Duodenal mucosa (tissue), 2 donors: ENCODE data around the gene TEX2.
A peak's percentile ranks its signal among the peaks of the same experiment; 100 is the strongest.

Source experiments
- H3K27ac ChIP-seq: one replicate; pipeline ENCODE4 v1.7.0; 2013; ENCODE audit warnings: low read depth, low read length
- H3K27me3 ChIP-seq, 2 donors: one replicate each; pipeline ENCODE4 v1.7.0; 2013; ENCODE audit warnings: low read length in 2 of 2, control low read depth in 1 of 2; ENCODE audit not compliant: insufficient read depth in 2 of 2, control insufficient read depth in 1 of 2
- H3K36me3 ChIP-seq, 2 donors: one replicate each; pipeline ENCODE4 v1.7.0; 2013; ENCODE audit warnings: low read length in 2 of 2, control low read depth in 1 of 2; ENCODE audit not compliant: insufficient read depth in 2 of 2, control insufficient read depth in 1 of 2
- H3K4me1 ChIP-seq, 2 donors: one replicate each; pipeline ENCODE4 v1.7.0; 2013; ENCODE audit warnings: low read length in 2 of 2, control low read depth in 1 of 2; ENCODE audit not compliant: insufficient read depth in 2 of 2, control insufficient read depth in 1 of 2
- H3K4me3 ChIP-seq, 2 donors: one replicate each; pipeline ENCODE4 v1.7.0; 2013; ENCODE audit warnings: low read length in 2 of 2, low read depth in 1 of 2
- H3K9ac ChIP-seq, 2 donors: one replicate each; pipeline ENCODE4 v1.7.0; 2013; ENCODE audit warnings: low read length in 2 of 2, low read depth in 1 of 2
- H3K9me3 ChIP-seq, 2 donors: one replicate each; pipeline ENCODE4 v1.7.0; 2013; ENCODE audit warnings: low read length in 2 of 2, control low read depth in 1 of 2; ENCODE audit not compliant: control insufficient read depth in 1 of 2

The TEX2 gene

DNA sequence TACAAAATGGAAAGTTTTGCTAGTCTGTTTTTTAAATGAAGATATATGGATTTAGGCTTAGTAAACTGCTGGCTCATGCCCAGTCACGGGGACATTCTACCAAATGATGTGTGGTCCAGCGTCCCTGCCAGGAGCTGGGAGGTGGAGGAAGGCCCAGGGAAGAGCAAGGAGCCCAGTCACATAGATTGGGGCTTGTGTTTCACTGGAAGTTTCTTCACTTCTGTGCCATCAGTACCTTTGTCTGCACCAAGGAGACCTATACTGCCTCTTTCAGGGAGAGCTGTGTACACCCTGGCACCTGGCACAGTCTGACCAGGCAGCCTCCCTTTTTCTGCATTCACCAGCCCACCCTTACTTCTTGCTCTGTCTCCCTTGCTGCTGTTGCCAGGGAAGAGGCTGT lies 100.5 kb downstream of the TEX2 start:
- Histone ChIP-seq H3K4me3 (no peak overlapping the region), H3K36me3 (peaks cover 6 to 37% of the 10 kb centered on the region in 2 donors), H3K4me1 (no peaks in the 10 kb centered on the region), H3K9me3 (no peaks in the 10 kb centered on the region), H3K27me3 (no peaks in the 10 kb centered on the region), H3K9ac (no peak overlapping the region), H3K27ac (no peak overlapping the region)

DNA sequence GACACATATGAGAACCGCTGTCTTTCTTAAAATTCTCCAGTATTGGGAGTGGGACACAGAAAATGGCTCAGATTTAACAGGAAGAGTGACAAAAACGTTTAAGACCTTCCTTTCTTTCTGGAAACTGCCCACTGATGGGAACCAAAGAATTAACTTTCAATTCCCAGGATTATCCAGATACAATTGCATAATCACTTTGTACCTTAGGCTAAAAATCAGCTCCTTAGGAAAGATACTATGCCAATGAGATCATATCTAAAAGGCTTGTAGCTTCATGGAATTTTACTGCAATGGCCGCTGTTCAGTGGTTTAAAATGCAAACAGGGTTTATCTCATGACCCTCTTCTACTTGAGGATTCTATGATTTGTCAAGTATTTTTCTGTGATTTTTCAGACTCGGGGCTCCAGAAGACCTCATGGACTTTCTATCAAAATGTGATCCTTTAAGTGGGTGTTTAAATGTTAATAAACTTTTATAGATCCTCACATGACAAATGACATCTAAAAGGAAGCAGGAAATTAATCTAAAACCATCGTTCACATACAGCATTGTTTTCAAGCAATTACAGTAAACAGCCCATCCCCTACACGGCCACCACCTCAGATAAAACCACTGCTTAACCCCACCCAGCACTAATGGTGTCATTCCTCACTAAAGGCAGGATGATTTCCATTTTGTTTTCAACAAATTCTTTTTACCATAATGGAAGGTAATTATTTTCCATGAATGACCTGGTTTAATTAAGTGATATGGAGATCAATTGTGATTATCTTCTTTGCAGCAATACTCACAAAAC lies 101.5 kb downstream of the TEX2 start:
- H3K27ac ChIP-seq = no peak overlapping the region
- H3K4me1 ChIP-seq = peaks cover 3 to 4% of the 10 kb centered on the region in 2 donors

DNA sequence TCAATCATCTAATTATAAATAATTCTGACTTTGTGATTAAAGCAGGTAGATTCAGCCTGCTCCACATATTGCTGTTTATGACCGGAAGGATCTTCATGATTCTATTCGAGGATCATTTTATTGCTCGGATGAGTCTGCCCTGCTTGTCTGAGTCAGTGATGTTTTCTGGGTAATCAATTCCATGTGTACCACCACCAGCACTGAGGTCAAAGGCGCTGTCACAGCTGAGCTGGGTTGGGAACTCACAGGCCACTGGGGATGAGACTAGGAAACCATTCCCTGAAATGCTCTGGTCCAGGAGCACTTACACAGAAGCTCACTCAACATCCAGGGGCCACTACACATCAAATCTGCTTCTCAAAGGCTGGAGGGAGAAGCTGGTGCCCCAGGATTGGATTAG lies 102.7 kb downstream of the TEX2 start:
- no peaks in the 10 kb centered on the region for H3K27me3 ChIP-seq
- H3K9me3 ChIP-seq = no peaks in the 10 kb centered on the region
- H3K4me3 ChIP-seq = no peak overlapping the region
- H3K27ac ChIP-seq = no peak overlapping the region
- no peak overlapping the region for H3K9ac ChIP-seq
- H3K36me3 ChIP-seq = peaks cover 5 to 21% of the 10 kb centered on the region in 2 donors
- peaks cover 4 to 7% of the 10 kb centered on the region in 2 donors for H3K4me1 ChIP-seq

More for the DNA sequence above, 101.5 kb downstream of the TEX2 start:
- Histone ChIP-seq H3K36me3 (peaks cover 6 to 30% of the 10 kb centered on the region in 2 donors), H3K9ac (no peak overlapping the region), H3K9me3 (no peaks in the 10 kb centered on the region), H3K27me3 (no peaks in the 10 kb centered on the region), H3K4me3 (no peak overlapping the region)

DNA sequence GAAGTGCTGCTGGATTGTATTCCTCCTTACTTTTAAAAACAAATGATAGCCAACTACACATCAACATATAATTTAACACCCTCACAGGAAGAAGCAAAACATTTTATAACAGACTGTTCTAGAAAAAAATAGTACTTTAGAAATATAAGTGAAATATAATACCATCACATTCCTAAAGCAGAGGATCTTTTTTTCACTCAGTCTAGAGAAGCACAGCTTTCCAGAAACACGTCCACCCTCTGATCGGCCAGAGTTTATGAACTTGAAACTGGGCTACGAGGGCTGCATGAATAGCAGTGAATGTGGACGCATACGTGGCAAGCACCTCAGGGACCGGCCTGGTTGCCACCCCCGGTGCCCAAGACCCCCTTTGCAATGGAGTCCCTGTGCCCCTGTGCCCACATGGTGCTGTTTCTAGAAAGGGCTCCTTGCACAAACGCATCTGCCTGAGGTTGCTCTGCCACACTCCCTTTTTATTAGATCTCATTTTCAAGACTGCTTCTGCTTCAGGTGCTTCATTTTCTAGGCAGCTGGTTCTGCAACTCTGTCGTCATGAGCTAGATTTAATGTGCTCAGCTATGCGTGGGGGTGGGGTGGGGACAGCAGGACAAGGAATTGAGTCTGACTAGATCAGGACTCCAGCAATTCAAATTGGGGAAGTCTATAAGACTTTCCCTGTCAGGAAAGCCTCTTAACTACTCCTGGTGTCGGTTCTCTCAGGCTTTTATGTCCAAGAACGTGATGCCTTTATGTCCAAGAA lies 104.0 kb downstream of the TEX2 start:
- Histone ChIP-seq H3K27ac (no peak overlapping the region), H3K9ac (no peak overlapping the region), H3K27me3 (no peaks in the 10 kb centered on the region), H3K36me3 (peaks cover 3 to 19% of the 10 kb centered on the region in 2 donors), H3K9me3 (no peaks in the 10 kb centered on the region), H3K4me3 (no peak overlapping the region), H3K4me1 (peaks cover 4 to 7% of the 10 kb centered on the region in 2 donors)

DNA sequence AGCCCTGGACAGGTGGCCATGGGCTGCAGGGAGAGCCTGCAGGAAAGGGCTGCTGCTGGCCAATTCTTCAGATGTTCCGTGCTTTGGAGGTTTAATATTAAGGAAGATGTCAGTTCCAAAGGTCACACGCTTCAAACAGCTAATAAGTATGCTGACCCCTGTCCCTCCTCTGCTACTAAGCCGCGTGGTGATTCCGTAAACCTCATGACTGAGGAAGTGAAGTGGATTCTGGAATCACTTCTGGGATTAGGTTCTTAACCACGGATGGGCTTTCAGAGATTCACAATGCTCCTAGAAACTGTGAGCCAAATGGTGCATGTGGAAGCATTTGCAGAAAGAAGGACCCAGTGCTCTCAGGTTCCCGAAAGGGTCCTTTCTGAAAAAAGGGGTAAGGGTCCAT lies 104.7 kb downstream of the TEX2 start:
- Histone ChIP-seq H3K9ac (no peak overlapping the region), H3K4me1 (peaks cover 4 to 7% of the 10 kb centered on the region in 2 donors)

DNA sequence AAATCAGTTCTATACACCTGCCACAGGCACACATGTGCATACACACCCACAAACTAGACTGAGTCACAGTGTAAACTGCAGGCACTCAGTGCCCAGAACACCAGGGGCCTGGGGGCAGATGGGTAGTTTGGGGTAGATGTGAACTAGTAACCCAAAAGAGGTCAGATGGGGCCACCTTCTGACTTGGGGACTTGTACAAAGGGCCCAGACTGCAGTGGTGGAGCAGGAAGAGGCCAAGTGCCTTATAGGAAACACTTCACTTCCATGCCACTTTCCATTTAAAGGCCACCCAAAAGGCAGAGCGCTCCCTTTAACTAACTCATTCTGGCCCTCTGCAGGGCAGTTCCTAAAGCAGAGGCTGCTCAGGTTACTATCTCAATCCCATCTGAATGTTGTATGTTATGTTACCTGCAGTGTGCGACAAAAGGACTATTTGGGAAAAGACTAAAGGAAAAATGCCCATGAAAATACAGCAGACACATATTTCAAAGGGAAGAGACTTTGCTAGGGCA lies 105.3 kb downstream of the TEX2 start:
- Histone ChIP-seq H3K36me3 (peaks cover 0 to 22% of the 10 kb centered on the region in 2 donors), H3K27me3 (no peaks in the 10 kb centered on the region), H3K27ac (no peak overlapping the region), H3K9me3 (no peaks in the 10 kb centered on the region), H3K4me3 (no peak overlapping the region), H3K9ac (no peak overlapping the region), H3K4me1 (peaks cover 4 to 7% of the 10 kb centered on the region in 2 donors)

More for the DNA sequence above, 104.7 kb downstream of the TEX2 start:
- Histone ChIP-seq H3K27ac (no peak overlapping the region), H3K4me3 (no peak overlapping the region), H3K36me3 (peaks cover under 1 to 18% of the 10 kb centered on the region in 2 donors), H3K27me3 (no peaks in the 10 kb centered on the region), H3K9me3 (no peaks in the 10 kb centered on the region)

DNA sequence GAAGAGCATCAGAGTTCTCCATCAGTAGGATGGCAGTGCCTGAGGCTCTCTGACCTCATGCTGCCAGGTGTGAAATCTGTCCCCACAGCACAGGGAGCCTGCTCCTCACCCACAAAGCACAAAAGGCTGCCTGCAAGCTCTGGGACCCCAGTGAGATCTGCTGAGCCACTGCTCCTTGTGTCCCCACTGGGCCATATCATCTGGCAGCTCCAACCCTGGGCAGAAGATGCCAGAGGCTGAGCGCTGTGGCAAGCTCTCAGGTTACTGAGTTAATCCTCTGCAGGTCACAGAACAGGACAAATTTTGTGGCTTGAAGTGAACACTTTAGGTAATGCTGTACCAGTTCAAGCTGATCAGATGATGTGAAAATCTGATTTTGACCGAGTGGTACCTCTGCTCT lies 106.4 kb downstream of the TEX2 start:
- no peak overlapping the region for H3K9ac ChIP-seq
- no peak overlapping the region for H3K4me3 ChIP-seq

DNA sequence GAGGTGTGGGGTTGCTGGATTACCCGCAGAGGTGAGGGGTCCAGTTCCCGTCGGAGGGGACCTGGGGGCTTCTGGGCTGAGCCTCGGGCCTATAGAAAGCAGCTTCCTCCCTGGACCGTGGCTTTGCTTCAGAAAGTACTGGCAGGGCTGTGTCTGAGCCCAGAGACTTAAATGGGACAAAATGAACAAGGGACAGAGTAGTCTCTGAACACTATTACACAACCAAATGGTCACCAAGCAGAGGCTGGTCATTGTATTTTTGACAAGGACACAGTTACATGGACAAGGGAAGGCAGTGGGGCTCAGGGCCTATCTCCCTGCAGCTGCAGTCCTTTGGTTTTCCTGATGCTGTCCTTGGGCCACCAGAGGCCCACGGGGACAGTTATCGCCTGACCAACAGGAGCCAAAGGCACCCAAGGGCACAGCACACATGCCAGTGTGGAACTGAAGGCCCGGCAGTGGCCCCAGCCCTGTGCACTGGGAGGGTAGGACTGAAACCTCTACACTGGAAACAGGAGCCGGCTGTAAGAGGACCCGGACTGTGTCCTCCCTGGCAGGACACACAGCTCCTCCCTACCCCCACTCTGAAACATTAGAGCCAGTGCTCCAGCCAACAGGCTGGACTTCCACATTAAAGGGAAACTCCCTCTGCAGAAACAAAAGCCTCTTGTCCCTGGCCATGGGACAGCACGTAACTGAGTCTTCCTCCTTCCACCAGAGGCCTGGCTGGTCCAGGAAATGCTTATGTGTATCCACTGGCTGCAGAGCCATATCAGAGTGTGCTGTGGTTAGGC lies 107.1 kb downstream of the TEX2 start:
- Histone ChIP-seq H3K4me3 (no peak overlapping the region), H3K27me3 (no peaks in the 10 kb centered on the region), H3K4me1 (peaks cover 4 to 7% of the 10 kb centered on the region in 2 donors), H3K27ac (peak overlapping the region; percentile 25), H3K36me3 (peaks cover 0 to 31% of the 10 kb centered on the region in 2 donors), H3K9me3 (no peaks in the 10 kb centered on the region), H3K9ac (no peak overlapping the region)

More for the DNA sequence above, 106.4 kb downstream of the TEX2 start:
- peaks cover 4 to 7% of the 10 kb centered on the region in 2 donors for H3K4me1 ChIP-seq
- H3K9me3 ChIP-seq = no peaks in the 10 kb centered on the region
- peaks cover 0 to 31% of the 10 kb centered on the region in 2 donors for H3K36me3 ChIP-seq
- no peak overlapping the region for H3K27ac ChIP-seq
- H3K27me3 ChIP-seq = no peaks in the 10 kb centered on the region

DNA sequence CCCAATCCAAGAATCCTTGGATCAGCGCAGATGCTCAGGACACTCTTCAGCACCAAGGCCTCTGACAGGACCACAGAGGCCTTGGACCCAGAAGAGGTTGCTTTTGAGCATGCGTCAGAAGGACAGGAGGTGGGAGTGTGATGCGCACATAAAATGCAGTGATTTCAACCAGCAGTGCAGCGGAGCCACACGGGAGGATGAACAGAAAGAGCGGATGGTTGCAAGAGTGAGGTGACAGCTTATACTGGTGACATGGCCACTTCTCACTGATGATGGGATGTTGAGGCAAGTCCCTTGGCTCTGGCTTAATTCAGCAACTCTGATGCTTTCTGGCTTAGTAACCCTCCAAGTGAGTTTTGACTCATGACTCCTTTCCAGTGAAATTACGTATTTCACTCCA lies 107.9 kb downstream of the TEX2 start:
- H3K27me3 ChIP-seq = no peaks in the 10 kb centered on the region
- peaks cover 4 to 14% of the 10 kb centered on the region in 2 donors for H3K4me1 ChIP-seq
- H3K4me3 ChIP-seq = no peak overlapping the region
- no peaks in the 10 kb centered on the region for H3K9me3 ChIP-seq
- H3K9ac ChIP-seq = no peak overlapping the region
- no peak overlapping the region for H3K27ac ChIP-seq
- H3K36me3 ChIP-seq = peaks cover 0 to 27% of the 10 kb centered on the region in 2 donors
